Left renal pelvis (tissue), 4 donors: ENCODE results near the gene SCLY. TPM values are rescaled to one million over a fixed set of nuclear protein-coding genes. Genes with fewer than 3 reads are reported as not detected.
A peak's percentile ranks its signal among the peaks of the same experiment; 100 is the strongest.
"Not testable (repeated sequence)": the region's sequence is repeated elsewhere in the genome, so short reads cannot be mapped to it uniquely, and the experiment has no call there.

Experiments
- DNase-seq, 4 donors: peaks; one replicate each; pipeline ENCODE4 v3.0.0-alpha.2; 2013; ENCODE audit warnings: low read depth in 4 of 4, low spot score in 3 of 4
- polyA plus RNA-seq, 4 donors: library from polyadenylated mRNA; unstranded; fragments of 120-200 nt; gene quantifications; one replicate each; pipeline ENCODE4 v1.2.1, GENCODE V29; 2013; ENCODE audit not compliant: insufficient read length in 4 of 4

SCLY gene
- polyA plus RNA-seq, 4 donors: 6.7 to 32.9 (median 28.1) TPM

DNA sequence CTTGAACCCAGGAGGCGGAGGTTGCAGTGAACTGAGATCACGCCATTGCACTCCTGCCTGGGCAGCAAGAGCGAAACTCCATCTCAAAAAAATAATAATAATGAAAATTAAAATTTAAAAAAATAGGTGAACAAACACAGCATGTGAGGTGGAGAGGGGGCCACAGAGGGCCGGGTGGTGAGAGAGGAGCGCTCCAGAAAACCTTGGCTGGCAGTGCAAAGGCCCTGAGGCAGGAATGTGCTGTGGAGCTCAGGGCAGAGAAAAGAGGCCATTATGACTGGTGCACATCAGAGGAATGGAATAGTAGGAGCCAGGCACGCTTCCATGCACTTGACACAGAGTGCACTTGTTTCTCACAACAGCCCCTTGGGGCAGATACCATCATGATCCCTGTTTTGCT lies 21.6 kb upstream of the SCLY start:
- no peak for DNase-seq

DNA sequence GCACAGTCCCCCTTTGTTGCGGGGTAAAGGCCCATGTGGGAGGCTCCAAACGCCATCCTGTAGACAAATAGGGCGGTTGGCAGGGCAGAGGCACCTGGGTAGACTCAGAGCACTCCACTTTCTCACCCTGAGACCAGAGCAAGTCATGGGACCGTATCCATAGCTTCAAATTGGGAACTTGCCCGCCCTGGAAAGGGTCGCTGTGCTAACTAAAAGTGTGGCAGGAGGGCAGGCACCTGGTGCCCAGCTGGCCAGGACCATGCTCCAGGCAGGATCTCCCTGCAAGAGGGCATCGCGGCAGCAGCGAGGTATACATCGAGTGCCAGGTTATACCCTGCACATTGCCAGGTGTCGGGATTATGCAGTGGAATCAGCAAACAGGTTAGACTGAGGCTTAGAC lies 20.8 kb upstream of the SCLY start:
- DNase-seq: no peak

DNA sequence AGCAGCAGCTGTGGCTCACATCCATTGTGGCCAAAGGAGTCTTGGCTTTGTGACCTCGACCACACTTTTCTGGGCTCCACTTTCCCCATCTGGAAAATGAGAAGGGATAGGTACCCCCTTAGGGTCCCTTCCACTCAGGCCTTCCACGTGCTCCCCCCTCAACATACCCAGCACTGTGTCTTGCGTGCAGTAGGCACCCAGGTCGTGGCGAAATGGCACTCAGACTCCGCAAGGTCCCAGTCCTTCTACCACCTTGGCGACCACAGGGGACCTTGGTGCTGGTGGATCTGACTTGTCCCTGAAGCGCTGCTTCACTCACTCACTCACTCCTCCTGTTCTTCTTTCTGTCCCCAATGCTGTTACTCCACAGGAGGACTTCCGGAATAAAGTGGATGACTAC lies 19.9 kb upstream of the SCLY start:
- DNase-seq: no peak

DNA sequence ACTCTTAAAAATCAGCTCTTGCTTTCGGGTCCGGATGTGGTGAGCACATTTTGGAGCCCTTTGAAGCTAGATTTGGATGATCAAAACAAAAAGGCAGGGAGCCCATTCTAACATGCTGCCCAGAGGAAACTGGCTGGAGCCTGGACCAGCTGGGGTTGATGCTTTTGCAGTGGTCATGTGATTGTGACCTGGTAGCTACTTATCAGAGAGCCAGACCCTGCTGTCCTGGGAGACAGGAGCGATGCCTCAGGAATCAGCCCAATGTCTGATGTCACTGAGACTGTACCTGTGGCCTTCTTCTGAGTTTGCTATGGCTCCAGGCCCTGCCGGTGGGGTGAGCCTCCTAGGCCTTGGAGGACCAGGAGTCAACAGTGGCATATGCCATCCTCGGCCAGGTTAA lies 18.7 kb upstream of the SCLY start:
- DNase-seq: no peak

DNA sequence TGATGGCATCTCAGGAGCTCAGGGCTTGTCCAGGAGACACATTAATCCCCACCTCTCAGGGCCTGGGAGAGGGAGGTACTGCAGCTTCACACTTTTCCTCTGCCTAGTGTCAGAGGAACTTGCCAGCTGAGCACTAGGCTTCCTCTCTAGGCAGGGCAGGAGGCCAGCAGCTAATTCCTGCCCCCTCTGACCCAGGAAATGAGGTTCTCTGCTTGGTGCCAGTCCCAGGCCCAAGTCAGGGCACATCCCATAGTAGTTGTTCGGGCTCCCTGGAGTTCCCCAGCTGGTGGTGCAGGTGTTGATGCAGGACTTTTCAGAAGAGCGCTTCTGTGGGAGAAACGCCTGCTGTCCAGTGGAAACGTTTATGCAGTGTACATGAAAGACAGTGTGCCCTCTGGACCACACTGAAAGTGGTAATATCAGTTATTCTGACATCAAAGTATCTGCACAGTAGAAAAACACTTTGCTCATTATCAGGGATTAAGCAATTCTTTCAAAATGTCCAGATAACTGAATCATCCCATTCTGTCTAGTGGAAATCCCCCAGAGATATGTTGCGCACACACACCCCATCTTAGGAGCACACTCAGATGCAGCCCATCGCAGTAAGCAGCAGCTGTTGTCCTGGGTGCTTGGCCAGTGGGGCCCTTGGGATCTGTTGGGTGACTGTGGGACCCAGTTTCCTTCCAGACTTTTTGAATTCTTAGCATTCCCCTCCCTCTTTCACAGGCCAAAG lies 17.8 kb upstream of the SCLY start:
- no peak for DNase-seq

DNA sequence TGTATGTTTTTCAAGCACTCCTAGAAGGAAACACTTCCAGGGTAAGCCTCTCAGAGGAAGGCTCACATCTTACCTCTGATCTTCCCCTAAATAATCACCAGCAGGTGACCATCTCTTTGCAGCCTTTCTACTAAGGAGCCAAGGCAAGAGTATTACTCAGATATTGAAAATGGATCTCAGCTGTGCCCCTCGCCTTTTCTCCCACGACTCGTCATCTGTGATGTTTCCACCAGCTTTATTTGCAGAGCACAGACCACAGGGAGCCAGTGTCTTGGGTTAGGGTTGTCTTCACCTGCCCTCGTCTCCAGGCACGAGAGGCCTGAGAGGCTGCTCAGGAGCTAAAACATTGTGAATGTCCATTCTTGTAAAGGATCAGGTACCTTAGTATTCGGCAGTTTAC lies 16.9 kb upstream of the SCLY start:
- no peak for DNase-seq

DNA sequence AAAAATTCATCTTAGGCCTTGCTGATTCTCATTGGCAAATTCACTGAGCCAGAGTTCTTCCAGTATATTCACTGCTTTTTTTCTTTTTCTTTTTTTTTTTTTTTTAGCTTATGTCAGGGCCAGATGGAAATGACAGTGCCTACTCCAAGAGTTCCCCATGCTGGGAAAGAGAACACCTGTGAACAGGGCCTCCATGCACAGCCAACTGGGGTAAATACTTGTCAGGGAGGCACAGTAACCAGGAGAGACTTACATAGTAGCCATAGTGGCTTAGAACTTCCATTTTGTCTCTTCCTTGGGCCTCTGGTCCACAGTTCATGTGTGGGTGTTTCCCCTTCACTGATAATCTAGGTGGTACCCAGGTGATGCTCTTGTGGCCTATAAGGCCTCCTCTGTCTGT lies 15.2 kb upstream of the SCLY start:
- DNase-seq: no peak

DNA sequence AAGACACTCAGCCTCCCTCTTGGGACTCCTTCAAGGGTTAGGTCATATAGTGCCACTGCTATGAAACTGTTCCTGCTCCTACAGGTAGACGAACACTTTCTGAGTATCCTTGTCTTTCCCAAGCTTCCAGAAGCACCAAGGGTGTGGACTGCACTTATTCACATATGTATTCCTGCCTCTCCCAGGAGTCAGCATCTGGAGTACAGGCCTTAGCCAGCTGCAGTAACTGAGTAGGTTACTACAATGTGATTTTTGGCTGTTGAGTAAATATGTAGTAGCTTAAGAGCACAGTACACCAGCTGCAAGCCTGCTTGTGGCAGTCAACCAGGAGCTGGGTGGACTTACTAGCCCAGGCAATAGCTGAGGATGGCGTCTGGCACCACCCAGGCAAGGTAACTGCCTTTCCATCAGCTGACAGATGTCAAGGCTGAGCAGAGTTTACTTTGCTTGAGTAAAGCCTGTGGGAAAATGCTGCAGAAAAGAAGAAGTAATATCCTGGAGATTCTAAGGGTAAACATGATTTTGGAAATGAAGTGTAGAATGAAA lies 14.0 kb upstream of the SCLY start:
- no peak for DNase-seq

DNA sequence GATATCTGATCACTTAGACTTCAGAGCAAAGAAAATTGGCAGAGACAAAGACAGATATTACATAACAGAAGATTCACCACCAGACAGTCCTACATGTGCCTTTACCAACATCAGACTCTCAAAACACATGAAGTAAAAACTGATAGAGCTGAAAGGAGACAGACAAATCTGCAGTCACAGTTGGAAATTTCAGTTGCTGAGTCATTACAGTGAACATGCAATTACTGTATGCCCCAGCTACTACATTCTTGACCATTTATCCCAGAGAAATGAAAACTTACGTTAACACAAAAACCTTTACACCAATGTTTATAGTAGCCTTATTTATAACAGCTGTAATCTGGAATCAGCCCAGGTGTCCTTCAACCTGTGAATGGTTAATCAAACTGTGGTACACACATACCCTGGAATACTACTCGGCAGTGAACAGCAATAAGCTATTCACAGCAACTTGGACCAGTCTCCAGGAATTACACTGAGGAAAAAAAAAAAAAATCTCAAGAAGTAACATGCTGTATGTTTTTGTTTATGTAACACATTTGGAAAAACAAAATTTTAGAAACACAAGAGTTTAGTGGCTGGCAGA lies 7.5 kb upstream of the SCLY start:
- DNase-seq: no peak

DNA sequence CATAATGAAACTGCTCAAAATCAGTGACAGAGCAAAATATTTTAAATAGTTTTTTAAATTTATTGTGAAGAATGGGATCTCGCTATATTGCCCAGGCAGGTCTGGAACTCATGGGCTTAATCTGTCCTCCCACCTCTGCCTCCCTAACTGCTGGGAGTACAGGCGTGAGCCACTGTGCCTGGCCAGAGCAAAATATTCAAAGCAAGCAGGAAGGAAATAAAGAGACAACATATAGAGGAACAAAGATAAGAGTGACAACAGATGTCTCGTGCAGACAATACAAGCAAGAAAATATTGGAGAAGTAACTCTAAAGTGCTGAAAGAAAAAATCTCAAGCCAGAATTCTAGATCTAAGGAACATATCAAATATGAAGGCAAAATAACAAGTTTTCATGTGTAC lies 5.0 kb upstream of the SCLY start:
- no peak for DNase-seq

DNA sequence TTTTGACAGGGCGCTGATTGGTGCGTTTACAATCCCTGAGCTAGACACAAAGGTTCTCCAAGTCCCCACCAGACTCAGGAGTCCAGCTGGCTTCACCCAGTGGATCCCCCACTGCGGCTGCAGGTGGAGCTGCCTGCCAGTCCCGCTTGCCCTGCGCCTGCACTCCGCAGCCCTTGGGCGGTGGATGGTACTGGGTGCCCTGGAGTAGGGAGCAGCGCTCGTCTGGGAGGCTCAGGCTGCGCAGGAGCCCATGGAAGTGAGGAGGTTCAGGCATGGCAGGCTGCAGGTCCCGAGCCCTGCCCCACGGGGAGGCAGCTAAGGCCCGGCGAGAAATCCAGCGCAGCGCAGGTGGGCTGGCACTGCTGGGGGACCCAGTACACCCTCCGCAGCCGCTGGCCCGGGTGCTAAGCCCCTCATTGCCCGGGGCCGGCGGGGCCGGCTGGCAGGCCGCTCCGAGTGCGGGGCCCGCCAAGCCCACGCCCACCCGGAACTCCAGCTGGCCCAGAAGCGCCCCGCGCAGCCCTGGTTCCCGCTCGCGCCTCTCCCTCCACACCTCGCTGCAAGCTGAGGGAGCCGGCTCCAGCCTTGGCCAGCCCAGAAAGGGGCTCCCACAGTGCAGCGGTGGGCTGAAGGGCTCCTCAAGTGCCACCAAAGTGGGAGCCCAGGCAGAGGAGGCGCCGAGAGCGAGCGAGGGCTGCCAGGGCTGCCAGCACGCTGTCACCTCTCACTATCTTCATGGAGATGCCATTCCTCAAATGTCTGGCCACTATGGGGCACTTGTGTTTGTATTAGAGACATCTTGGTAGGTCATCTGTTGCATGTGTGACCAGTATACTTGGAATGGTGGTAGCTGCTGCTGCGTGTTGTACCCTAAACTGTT lies 2.9 kb upstream of the SCLY start:
- not testable (repeated sequence) for DNase-seq

DNA sequence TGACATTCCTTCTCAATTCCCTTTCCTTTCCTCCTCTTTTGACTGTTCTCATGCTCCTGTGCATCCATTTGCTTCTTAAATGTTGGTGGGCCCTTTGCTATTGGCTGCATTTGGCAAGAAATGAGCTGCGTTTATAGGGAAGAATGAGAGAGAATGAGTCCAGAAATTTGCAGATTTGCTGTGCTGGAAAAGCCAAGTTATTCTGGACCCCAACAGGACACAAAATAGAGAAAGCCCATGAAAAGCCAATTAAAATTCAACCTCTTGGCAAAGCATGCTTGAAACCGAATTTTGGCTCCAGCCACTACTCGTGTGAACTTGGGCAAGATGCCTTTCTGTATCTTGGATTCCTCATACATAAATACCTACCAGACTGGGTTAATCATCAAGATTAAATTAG lies 1.3 kb upstream of the SCLY start:
- no peak for DNase-seq

DNA sequence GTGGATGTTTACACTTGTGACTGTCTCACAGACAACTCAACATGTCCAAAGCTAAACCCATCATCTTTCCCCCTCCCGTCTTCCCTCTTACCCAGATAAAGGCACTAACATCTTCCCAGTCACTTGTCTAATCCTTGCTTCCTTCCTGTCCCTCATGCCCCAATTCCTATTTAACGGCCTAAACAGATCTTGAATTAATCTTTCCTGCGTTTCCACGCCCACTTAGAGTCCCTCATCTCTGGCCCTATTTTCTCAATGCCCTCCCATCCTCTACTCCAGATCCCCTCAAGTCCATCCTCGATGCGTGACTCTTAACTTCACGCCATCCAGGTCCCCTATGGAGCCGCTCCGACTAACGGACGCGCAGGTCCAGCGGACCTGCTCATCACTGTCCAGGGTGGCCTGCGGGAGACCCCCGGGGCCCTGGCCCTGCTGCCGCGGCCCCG lies 682 bp upstream of the SCLY start:
- peak in 2 of 4 donors; percentile 21 to 27 for DNase-seq

DNA sequence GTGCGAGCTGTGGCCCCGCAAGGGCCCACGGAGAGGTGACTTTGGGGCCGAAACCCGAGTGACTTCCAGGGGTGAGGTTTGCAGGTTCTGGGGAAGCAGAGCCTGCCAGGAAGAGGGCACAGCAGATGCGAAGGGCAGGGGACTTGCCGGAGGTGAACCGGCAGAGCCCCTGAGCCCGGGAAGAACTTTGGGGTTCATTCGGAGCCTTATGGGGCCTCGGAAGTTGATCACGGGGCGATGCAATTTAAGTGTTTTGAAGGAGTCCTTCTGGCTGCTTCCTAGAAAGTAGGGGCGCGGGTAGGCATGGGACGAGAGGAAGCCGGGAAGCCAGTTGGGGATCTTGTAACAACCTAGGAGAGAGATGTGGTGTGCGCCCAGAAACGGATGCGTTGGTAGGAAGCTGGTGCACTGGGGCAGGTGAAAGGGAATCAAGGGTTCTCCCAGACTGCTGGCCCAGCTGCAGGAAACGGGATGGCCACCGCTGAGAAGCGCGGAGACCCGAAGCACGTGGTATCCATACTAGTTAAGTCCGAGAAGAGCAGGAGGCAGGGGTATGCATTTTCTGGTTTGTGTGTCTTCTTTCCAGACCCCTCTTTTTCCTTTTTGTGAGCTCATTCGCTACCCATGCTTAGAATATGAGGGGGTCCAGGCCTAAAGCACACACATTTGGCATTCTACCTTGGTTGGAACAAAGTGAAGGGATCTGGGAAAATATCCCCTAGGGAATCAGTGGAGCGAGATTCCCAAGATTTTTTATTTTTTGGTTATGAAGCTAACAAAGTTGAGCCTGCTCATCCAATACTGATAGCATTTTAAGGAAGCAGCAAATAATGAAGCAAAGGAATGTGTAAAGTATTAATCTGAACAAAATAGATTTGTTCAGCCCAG lies 758 bp downstream of the SCLY start:
- no peak for DNase-seq

DNA sequence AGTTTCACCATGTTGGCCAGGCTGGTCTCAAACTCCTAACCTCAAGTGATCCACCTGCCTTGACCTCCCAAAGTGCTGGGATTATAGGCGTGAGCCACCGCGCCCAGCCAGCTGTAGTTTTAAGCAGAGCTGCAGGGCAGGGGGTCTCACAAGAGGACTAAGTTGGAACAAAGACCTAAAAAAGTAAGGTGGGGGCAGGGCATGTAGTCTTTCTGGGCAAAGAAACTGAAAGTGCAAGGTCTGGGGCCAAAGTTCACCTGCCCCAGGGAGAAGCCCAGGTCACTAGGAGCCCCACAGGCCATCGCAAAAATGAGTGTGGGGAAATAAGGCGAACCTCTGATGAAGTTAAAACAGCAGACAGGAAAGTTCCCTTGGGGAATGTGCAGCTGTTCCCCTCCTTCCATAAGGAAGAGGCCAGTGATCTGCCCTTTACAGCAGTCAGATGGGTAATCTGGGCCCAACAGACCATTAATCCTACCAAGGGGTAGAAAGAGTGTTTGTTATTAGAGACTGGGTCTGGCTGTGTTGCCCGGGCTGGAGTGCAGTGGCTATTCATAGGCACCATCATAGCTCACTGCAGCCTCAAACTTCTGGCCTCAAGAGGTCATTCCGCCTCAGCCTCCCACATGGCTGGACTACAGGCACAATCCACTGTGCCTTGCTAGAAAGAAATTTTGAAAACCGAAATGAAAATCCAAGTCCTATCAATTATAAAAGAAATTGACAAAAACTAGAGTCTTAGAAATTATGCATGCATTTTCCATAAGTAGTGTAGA lies 2.8 kb downstream of the SCLY start:
- DNase-seq: no peak

DNA sequence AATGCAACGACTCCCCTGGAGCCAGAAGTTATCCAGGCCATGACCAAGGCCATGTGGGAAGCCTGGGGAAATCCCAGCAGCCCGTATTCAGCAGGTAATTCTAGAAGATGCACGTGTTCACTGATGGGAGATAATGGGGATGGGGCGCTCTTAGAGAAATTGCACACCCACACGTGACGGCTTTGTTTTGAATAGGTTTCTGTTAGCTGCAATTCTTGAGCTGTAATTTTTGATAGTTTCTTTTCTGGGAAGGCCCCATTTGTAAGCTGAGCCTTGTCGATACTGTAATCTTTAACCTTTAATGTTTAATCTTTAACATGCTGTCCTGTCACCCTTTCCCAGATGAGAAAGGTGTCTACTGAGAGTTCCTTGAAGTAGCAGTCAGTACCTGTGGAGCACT lies 3.6 kb downstream of the SCLY start:
- no peak for DNase-seq

DNA sequence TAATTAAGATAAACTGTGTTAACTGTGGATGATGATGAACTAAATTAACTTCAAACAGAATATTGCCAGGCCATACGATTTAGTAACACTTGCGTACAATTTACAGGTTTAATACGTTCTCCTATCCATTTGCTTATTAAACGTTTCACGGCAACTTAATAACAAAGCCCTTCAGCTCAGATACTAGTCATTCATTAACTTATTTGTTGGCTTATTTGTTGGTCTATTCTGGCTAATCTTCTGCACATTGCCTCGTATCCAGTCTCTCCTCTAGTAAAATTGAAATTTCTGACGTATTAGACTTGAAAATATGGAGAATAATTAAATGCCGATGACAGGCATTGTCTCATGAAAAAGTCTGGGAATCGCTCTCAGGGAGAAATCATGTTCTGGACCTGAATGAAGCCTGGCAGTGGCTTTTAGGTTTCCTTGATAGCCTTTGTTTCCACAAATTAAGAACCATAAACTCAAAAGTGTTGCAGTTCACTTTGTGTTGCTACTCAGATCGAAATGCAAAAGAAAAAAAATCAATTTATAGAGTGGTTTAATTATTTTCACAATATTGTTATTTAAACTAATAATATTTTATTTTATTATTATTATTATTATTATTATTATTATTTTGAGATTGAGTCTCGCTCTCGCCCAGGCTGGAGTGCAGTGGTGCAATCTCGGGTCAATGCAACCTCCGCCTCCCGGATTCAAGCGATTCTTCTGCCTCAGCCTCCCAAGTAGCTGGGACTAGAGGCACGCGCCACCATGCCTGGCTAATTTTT lies 4.5 kb downstream of the SCLY start:
- DNase-seq: no peak

DNA sequence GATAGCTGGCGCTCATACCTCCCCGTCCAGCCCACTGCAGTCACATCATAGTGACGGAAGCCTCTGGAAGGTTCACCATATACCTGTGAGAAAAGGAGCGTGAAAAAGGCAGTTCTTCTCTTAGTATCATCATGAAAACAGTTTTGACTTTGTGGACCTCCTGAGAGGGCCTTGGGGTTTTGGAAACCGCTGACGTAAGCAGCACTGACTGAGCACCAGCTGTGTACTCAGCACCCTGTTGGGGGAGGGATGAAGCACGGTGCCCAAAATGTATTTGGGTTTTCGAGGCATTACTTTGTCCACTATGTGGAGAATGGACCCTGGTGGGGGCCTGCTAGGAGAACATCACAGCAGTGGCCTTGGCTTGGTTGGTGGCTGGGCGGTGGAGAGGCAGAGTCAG lies 5.4 kb downstream of the SCLY start:
- no peak for DNase-seq

DNA sequence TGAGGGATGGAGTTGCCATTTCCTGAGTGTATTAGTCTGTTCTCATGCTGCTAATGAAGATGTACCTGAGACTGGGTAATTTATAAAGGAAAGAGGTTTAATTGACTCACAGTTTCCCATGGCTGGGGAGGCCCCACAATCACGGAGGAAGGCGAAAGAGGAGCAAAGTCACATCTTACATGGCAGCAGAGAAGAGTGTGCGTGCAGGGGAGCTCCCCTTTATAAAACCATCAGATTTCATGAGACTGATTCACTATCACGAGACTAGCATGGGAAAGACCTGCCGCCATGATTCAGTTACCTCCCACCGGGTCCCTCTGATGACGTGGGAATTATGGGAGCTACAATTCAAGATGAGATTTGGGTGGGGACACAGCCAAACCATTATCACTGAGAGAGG lies 5.9 kb downstream of the SCLY start:
- not testable (repeated sequence) for DNase-seq
